NOMO-1 treated with dmso at 0.1 percent for 144 hours (cell line): ENCODE measurements around the gene SLC7A10.
"Not testable (repeated sequence)": the region's sequence is repeated elsewhere in the genome, so short reads cannot be mapped to it uniquely, and the experiment has no call there.

ENCODE experiments used
- DNase-seq: peaks from one replicate; lab custom pipeline; 2025; ENCODE audit not compliant: unreplicated experiment; lab: John Stamatoyannopoulos, UW

SLC7A10 gene

DNA sequence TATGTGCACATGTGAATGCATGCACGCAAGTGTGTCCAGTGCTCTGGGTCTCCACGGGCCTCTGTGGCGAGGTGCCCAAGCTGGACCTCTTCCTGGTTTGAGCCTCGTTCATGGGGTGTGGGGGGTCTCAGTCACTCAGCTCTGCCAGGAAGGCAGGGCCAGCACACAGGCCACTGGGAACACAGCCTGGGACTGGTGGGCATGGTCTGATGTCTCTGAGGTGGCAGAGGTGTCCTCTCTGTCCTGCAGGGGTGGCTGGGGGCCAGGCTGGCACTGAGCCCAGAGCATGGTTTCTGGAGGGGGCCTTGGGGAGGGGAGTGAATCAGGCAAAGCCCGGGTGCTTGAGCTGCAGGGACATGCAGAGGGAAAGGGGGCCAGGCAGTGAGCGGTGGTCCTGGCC, 22.1 kb downstream of the SLC7A10 start:
- DNase-seq: no peak

DNA sequence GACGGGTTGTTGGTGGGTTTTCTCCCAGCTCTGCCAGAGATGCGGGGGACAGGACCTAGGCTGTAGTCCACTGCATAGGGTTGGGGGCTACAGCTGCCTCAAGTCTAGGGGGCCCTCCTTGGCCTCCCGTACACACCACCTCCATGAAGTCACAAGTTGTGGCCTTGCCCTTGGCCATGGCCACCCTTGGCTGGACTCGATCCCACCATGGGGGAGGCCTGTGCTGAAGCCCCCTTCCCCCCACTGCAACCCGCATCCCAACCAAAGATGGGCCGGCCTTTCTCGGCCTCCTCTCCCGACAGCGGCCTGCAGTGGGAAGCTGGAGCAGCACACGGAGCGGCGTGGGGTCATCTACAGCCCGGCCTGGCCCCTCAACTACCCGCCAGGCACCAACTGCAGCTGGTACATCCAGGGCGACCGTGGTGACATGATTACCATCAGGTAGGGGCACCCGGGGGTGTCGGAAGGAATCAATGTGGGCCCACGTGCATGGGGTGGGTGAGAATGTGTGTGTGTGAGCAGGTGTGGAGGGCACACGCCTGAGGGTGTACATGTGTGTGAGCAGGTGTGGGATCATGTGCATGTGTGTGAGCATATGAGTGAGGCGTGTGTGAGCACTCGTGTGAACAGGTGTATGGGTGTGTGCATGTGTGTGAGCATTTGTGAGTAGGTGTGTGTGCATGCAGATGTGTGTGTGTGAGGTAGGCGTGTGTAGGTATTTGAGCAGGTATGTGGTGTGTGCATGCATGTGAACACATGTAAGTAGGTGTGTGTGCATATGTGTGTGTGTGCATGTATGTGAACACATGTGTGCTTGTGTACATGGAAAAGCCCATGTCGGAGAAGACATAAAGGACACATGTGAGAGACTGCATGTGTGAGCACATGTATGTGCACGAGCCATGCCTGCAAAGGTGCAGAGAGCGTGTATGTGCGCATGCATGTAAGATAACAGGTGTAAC, 22.8 kb downstream of the SLC7A10 start:
- DNase-seq: no peak

DNA sequence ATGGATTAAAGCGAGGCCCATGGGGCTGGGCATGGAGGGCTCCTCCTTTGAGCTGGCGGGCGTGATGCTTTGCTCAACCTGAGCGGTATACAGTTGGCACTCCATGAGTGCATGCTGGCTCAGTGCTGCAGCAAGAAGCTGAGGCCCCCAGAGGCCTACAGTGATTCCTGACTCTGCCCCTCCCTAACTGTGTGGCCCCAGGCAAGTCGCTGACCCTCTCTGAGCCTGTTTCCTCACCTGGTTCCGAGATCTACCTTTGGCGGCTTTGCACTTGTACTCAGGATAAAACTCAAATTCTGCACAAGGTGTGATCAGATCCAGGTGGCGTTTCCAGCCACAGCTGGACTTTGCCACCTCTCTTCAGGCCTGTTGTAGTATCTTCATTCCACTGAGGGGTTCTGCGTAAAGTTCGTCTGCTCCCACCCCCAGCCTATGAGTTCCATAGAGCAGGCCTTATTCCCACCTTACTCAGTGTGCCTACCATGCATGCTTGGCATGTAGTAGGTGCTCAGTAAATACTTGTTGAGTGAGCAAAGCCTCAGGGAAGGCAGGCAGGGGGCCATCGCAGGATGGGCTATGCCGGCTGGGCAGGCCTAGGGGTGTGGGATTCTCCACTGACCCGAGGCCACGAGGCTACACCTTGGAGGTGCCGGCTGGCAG, 23.6 kb downstream of the SLC7A10 start:
- DNase-seq: no peak

DNA sequence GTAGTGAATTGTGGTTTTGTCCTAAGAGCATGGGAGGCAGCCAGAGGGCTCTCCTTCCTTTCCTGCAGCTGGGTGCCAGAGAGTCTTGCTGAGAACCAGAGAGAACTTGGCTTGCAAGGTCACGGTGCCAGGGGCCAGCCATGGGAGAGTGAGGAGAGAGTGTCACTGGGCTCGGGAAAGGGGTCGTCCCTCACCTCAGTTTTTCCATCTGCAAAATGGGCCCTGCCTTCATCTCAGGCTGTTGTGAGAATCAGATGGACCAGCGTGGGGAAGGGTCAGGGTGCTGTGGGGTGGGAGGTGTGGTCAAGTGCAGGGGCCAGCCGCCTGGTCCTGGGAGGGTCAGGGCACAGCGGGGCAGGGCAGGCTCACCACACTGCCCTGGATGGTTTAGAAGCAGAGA, 24.2 kb downstream of the SLC7A10 start:
- no peak for DNase-seq

DNA sequence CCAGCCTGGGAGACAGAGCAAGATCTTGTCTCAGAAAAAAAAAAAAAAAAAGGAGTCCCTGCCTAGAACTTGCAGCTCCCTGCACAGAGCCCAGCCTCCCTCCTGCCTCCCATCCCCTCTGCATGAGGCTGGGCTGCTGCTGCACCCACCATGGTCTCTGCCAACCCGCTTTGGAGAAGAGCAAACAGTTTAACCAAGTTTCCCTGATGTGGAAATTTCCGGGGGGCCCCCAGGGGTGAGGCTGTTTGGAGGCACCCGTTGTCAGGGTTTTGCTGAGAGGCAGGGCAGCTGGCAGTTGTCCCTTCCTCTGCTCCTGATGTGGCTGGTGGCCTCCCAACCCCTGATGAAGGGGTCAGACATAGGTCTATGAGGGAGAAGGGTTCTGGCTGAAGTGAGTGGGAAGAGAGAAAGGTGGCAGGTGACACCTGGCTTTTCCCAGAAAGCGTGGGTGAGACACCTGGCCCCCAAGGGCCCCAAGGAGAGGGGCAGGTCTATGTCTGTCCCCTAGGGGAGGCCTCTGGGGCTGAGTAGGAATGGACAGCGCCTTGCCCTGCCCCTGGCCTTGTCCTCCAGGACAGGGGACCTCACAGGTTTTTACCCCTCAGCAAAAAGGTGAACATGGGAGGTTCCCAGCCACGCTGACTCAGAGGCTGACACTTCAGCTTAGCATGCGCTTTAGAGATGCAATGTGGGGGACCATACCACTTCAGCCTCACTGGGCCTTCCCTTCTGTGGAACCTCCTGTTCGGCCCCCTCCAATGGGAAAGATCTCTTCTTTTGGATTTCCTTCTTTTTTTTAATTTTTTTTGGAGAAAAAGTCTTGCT, 26.0 kb downstream of the SLC7A10 start:
- no peak for DNase-seq

DNA sequence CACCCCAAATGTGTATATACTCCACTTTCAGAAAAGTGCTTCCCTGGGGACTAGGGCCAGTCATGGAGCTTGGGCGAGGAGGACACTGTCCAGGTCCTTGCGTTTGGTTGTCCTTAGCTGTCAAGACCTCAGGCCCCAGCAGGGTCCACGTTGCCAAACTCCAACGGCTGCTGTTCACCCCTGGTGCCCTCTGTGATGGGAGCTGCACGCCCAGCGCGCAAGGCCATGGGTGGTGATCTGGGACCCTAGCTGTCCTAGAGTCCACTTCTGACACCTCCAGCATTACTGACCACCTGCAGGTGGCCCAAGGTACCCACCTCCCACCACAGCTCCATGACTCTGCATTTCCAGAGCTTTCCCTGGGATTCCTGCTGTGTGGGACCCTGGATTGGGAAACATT, 27.5 kb downstream of the SLC7A10 start:
- DNase-seq: no peak

DNA sequence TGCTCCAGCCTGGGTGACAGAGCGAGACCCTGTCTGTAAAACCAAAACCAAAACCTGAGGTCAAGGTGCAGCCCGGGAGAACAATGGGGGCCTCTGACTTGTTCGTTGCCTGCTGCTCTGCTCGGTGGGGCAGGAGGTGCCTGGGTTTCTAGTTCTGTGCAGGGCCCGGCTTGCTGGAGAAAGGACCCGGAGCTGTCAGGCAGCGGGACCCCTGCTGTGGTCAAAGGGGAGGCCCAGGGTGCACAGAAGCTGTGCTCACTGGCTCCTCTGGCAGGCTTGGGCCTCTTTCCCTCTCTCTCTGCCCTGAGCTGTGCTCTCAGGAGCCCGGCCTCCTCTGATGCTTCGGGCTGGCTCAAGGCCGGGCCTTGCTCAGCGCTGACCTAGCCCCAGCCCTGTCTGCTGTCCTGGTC, 28.1 kb downstream of the SLC7A10 start:
- DNase-seq: no peak

DNA sequence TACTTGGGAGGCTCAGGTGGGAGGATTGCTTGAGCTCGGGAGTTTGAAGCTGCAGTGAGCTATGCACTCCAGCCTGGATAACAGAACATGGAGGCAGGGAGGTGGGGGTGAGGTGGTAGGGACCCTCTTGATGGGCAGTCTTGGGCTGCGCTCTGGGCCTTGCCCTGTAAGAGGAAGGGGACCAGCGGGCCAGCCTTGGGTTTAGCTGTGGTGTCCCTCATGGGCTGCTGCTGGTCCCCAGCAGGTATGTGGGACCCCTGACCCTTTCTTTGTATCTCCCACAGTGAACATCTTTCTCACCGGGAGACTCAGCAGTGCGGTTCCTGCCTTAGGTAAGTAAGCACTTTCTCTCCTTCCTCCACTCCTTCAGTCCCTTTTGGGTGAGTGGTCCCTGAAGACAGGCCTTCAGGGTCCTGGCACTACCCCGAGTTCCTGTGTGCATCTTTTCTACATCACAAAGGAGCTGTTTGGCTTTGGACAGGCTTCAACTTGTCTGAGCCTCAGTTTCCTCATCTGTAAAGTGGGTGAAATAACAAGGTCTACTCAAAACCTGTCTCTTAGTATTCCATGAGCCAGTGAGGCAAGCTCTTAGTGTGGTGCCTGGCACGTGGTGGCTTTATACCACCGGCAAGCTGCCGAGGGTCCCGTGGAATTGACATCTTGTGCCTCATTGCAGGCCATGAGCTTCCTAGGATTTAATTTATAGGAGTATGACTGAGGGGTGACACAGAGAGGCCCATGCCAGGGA, 29.0 kb downstream of the SLC7A10 start:
- DNase-seq: no peak

DNA sequence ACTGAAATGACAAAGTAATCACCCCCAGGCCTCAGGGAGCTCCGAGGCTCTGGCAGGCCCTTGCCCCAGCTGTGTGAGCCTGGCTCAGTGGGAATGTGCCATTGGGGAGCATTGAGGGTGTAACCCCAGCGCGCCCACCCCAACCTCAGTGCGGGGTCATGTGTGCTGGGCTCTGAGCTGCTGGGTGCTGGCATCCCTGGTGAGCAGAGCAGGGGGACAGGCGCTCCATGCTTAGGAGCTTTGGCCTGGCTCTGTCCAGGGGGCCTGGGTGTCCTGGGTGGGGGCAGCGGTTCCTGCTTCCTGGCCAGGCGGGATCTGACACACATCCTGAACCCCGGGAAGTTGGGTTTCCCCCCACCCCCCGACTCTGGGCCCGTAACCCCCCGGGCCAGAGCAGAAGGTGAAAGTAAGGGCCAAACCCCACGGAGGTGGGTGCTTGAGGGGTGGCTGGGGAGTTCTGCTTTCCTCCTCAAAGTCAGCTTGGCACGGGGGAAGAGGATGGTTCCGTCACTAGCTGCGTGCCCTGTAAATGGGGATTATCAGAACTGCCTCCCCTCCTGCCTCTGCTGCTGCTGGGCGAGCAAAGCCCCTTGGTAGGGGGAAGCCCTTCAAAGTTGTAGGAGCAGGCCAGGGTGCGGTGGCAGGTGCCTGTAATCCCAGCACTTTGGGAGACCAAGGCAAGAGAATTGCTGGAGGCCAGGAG, 29.9 kb downstream of the SLC7A10 start:
- no peak for DNase-seq

DNA sequence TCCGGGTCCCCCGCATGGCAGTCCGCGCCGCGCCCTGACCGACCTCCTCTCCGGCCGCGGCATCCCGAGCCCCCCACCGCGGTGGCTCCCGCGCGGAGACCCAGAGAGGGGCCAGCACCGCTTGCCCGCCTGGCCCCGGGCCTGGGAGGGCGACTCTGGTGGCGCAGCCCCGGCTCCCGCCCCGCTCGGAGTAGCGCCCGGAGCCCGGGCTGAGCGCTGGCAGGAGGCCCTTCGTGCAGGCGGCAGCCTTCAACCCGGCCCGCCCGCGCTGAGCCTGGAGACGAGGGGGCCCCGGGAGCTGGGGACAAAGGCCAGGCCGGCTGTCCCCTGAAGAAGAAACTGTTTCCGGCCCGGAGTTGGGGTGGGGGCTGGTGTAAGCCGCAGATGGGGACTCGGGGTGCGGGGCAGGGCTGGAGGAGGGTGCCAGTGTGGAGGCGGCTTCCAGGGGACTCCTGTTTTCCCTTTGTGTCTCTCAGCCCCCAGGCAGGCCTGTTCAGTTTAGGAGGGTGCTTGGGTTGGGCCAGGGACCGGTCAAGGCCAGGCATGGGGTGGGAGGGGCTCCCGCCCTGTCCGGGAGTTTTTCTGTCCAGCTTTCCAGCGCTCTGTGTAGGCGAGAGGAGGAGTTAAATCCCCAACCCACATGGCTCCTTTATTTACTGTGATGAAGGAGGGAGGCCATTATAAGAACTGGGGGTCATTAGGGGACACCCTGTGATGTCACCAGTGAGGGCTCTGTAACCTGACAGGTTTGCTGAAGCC, 30.6 kb downstream of the SLC7A10 start:
- DNase-seq: no peak

DNA sequence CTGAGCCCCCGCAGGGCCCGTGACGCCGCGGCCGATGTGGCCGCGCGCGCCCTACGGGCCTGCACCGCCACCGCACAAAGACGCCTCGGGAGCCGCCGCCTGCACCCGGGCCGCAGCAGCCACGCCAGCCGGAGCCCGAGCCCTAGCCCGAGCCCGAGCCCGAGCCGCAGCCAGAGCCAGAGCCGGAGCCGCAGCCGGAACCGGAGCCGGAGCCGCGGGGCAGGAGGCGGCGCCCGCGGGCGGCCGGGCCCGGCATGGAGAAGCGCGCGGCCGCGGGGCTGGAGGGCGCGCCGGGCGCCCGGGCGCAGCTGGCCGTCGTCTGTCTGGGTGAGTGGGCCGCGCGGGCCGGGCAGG, 31.1 kb downstream of the SLC7A10 start:
- DNase-seq: no peak

DNA sequence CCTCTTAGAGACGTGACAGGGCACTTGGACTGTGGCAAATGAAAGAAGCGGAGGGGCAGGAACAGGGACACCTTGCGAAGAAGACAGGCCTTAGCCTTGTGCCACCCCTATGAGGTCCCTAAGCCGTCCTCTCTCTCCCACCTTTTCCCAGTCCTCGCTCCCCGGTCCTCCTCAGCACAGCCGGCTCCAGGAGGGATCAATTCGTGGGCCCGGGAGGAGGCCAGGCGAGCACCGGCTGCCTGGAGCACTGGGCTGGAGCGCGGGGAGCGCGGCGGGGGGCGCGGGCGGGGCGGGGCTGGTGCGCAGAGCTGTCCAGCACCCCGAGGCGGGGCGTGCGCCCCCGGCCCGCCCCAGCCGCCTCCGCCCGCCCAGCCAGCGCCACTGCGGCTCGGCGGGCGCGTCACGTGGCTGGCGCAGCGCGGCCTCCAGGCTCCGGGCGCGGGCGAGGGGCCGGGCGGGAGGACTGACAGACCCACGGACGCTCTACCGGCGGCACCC, 31.7 kb downstream of the SLC7A10 start, which contains the start of gene LRP3:
Gene LRP3 (plus strand): TSS at position 466 of the 498 bp plus-strand sequence. CDS start 456 bp downstream, outside the sequence.
- no peak for DNase-seq

DNA sequence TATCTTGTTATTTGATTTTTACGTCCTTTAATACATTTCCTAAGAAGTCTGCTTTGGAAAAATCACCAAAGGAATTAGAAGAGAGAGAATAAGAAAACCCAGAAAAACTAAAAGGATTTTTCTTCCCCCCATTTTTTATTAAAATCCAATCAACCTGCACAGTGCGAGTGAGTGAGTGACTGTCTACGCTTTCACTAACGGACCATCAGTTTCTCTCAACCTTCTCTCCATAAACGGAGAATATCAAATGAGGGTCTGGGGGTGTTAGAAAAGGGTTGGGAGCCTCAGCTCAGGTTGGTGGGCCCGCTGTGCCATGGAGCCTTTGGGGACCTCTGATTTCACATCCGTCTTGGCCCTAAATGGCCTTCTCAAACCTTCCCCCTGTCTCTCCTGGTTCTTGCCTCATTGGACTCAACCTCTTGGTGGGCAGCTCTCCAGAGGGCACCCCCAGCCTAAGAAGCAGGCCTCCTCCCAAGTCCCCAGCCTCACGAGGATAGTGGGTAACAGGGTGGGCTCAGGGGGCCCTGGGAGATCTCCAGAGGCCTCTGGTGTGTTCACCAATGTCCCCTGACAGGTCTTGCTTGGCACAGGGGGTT, 32.3 kb downstream of the SLC7A10 start:
- DNase-seq: no peak

DNA sequence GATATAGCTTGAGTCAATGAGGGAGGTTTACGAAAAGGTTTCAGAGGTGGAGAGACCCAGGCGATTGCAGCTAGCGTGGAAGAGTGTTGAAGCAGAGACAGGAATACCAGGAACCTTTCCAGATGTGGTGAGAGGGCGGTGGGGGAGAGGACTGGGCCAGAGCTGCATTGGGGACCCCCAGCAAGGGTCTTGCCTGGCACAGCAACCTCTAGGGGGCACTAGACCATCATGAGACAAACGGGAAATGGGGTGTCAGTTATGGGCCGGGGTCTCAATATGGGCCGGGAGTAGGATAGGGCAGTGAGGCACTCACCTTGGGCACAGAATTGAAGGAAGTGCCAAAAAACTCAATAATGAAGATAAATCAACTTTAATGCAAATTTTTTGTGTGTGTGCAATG, 33.6 kb downstream of the SLC7A10 start:
- no peak for DNase-seq

DNA sequence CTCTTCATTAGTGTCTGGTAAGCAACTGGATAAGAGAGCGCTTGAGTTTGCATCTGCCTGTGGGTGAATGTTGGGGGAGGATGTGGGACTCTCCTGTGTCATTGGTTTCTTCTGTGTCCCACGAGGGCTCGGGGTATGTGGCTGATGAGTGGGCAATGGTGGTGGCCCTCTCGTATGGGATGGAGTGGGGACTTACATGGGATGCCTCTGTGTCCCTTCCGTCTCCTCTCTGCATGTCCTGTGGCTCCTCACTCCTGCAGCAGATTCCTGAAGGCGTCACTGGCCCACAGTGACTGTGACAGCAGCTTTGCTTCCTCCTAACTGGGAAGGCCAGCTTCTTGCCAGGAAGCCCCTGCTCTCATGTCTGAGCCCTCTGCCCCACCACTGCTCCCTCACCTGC, 34.1 kb downstream of the SLC7A10 start:
- no peak for DNase-seq

DNA sequence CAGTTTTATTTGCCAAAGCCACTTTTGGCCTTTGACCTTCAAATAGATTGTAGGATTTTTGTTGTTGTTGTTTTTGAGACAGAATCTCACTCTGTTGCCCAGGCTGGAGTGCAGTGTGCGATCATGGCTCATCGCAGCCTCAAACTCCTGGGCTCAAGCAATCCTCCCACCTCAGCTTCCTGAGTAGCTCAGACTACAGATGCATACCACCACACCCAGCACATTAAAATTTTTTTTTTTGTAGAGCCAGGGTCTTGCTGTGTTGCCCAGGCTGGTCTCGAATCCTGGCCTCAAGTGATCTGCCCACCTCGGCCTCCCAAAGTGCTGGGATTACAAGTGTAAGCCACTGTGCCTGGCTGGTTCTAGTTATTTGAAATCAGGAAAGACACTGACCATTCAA, 34.6 kb downstream of the SLC7A10 start:
- DNase-seq: not testable (repeated sequence)

DNA sequence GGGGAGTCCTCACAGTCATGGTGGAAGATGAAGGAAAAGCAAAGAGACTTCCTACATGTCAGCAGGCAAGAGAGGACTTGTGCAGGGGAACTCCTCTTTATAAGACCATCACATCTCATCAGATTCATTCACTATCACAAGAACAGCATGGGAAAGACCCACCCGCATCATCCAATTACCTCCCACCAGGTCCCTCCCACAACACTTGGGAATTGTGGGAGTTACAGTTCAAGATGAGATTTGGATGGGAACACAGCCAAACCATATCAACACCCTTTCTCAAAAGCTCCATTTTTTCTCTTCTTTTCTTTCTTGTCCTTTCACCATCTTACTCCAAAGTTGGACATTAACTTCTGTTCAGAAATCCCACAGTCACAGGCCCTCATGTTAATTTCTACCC, 36.2 kb downstream of the SLC7A10 start:
- no peak for DNase-seq

DNA sequence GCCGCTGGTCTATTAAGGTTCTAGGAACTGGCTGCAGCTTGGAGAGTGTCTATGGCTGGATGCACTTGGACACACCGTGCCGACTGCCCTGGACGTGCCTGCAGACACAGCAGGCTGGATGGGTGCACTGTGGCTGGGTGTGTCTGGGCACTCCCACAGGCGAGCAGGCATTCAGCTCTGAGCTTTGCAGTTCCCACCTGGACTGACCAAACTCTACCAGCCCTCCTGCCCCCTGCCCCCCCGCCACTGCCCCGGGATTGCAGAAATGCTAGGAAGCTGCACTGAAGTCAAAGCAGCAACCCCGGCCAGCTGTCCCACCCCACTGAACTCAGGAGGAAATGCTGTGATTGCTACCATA, 38.5 kb downstream of the SLC7A10 start:
- DNase-seq: no peak
